HCT116 (cell line): ENCODE data around the gene PI16. TPM values are rescaled to one million over a fixed set of nuclear protein-coding genes. Genes with fewer than 3 reads are reported as not detected.

Experiments used
- ATAC-seq: fragments of 200-7000 bp; cut with Tn5 transposase; 2 replicates; pipeline ENCODE4 v1.9.1; 2020; ENCODE audit warnings: mild to moderate bottlenecking, moderate library complexity
- BruUV-seq: library from RNA; stranded (reverse); fragments of 400-500 nt; replicated peaks from 2 replicates; lab custom pipeline; 2021; lab: Mats Ljungman, UMichigan
- CTCF ChIA-PET: fragments of 300-600 bp; sonication (Branson Sonifier 250); formaldehyde crosslinking; loops from one replicate; lab custom pipeline; 2021; ENCODE audit warnings: antibody characterized with exemption; lab: Charles Lee
- POLR2A ChIA-PET: fragments of 300-600, 350-600 bp; sonication (Branson Sonifier 250); formaldehyde crosslinking; loops from one replicate; lab custom pipeline; 2021; ENCODE audit warnings: antibody characterized with exemption; lab: Charles Lee
- RAD21 ChIA-PET, 2 experiments: fragments of 300-600 bp; sonication (Branson Sonifier 250); formaldehyde crosslinking; loops; one replicate each; lab custom pipeline; 2023; ENCODE audit warnings: low total read pairs in 2 of 2; ENCODE audit not compliant: uncharacterized antibody in 2 of 2, unreplicated experiment in 2 of 2, low non-redundant PET in 1 of 2; lab: Charles Lee
- DNase-seq: peaks from one replicate; pipeline ENCODE4 v3.0.0-alpha.2; 2010; ENCODE audit warnings: low read depth, low spot score
- H2AFZ ChIP-seq: fragments of 200-600 bp; shearing (Covaris generic), sonication (generic); 2 replicates; pipeline ENCODE4 v1.6.1; 2017; ENCODE audit warnings: low read depth, mixed run types, mixed read lengths, antibody characterized with exemption, low read length; ENCODE audit not compliant: poor library complexity, severe bottlenecking
- H3K27ac ChIP-seq: 2 replicates; pipeline ENCODE4 v1.5.1; 2012; ENCODE audit warnings: low read depth, low read length
- H3K27me3 ChIP-seq: fragments of 200-600 bp; sonication (generic); 2 replicates; pipeline ENCODE4 v1.6.1; 2016; ENCODE audit warnings: mixed run types, low read length, mixed read lengths; ENCODE audit not compliant: insufficient read depth
- H3K36me3 ChIP-seq, 2 experiments: fragments of 200-500 bp in 1 of 2; fragments of 200-600 bp in 1 of 2; sonication (Bioruptor generic) in 1 of 2; sonication (generic) in 1 of 2; 2 replicates each; pipeline versions ENCODE4 v1.5.1 to v1.6.1; 2014 to 2016; ENCODE audit warnings: low read length in 2 of 2, inconsistent platforms in 1 of 2, mixed read lengths in 1 of 2, mixed run types in 1 of 2; ENCODE audit not compliant: insufficient read depth in 2 of 2, control insufficient read depth in 1 of 2
- H3K4me1 ChIP-seq, 2 experiments: fragments of 200-600 bp in 1 of 2; sonication (generic) in 1 of 2; 2 replicates each; pipeline versions ENCODE4 v1.5.1 to v1.6.1; 2012 to 2017; ENCODE audit warnings: low read length in 2 of 2, inconsistent platforms in 1 of 2, mild to moderate bottlenecking in 1 of 2, mixed read lengths in 1 of 2, mixed run types in 1 of 2, moderate library complexity in 1 of 2; ENCODE audit not compliant: insufficient read depth in 2 of 2, control insufficient read depth in 1 of 2
- H3K4me2 ChIP-seq: fragments of 200-600 bp; sonication (generic); 2 replicates; pipeline ENCODE4 v1.6.1; 2017; ENCODE audit warnings: mixed run types, low read length, mixed read lengths
- H3K4me3 ChIP-seq, 2 experiments: fragments of 200-600 bp in 1 of 2; sonication (generic) in 1 of 2; replicated peaks in 1 of 2; 2 replicates each; pipeline ENCODE4 v1.5.1; 2011 to 2016; ENCODE audit warnings: low read length in 2 of 2, control low read depth in 1 of 2, low read depth in 1 of 2, mild to moderate bottlenecking in 1 of 2, mixed read lengths in 1 of 2, mixed run types in 1 of 2
- H3K79me2 ChIP-seq: fragments of 200-600 bp; sonication (generic); 2 replicates; pipeline ENCODE4 v1.6.1; 2017; ENCODE audit warnings: mild to moderate bottlenecking, mixed run types, low read length, moderate library complexity, mixed read lengths; ENCODE audit not compliant: insufficient read depth
- H3K9ac ChIP-seq: fragments of 200-600 bp; sonication (generic); 2 replicates; pipeline ENCODE4 v1.6.1; 2016; ENCODE audit warnings: low read length, mixed read lengths
- H3K9me2 ChIP-seq: fragments of 200-600 bp; sonication (generic), shearing (Covaris generic); 2 replicates; pipeline ENCODE4 v1.6.1; 2017; ENCODE audit warnings: mixed run types, mild to moderate bottlenecking, moderate library complexity; ENCODE audit not compliant: insufficient read depth
- H3K9me3 ChIP-seq, 2 experiments: fragments of 200-500 bp in 1 of 2; fragments of 200-600 bp in 1 of 2; sonication (Bioruptor generic) in 1 of 2; sonication (generic) in 1 of 2; 2 replicates each; pipeline ENCODE4 v1.6.1; 2014 to 2017; ENCODE audit warnings: low read length in 2 of 2, mixed read lengths in 2 of 2, inconsistent platforms in 1 of 2, low read depth in 1 of 2, mild to moderate bottlenecking in 1 of 2, mixed run types in 1 of 2, moderate library complexity in 1 of 2; ENCODE audit not compliant: control insufficient read depth in 1 of 2, insufficient read depth in 1 of 2
- H4K20me1 ChIP-seq: fragments of 200-600 bp; sonication (generic), shearing (Covaris generic); 2 replicates; pipeline ENCODE4 v1.6.1; 2017; ENCODE audit warnings: mixed run types, mild to moderate bottlenecking, moderate library complexity; ENCODE audit not compliant: insufficient read depth
- ATF3 ChIP-seq: IDR thresholded peaks from 2 replicates; pipeline ENCODE4 v1.6.1; 2012
- CEBPB ChIP-seq: IDR thresholded peaks from 2 replicates; pipeline ENCODE4 v1.6.1; 2012; ENCODE audit warnings: low read depth
- CTCF ChIP-seq, 3 experiments: fragments of 200-600 bp in 1 of 3; sonication (generic) in 1 of 3; IDR thresholded peaks in 2 of 3; conservative IDR thresholded peaks in 1 of 3; 2 replicates each; pipeline ENCODE4 v1.5.1; 2012 to 2017; ENCODE audit warnings: low read depth in 2 of 3, low read length in 2 of 3, antibody characterized with exemption in 1 of 3, borderline replicate concordance in 1 of 3, control low read depth in 1 of 3, mild to moderate bottlenecking in 1 of 3, mixed read lengths in 1 of 3, mixed run types in 1 of 3, moderate library complexity in 1 of 3; ENCODE audit not compliant: insufficient read depth in 1 of 3
- EZH2phosphoT487 ChIP-seq: fragments of 200-600 bp; IDR thresholded peaks from 2 replicates; pipeline ENCODE4 v1.6.1; 2018; ENCODE audit warnings: antibody characterized with exemption, borderline replicate concordance
- POLR2AphosphoS5 ChIP-seq: IDR thresholded peaks from 2 replicates; pipeline ENCODE4 v1.6.1; 2011; ENCODE audit warnings: mild to moderate bottlenecking, low read depth, low read length, moderate library complexity
- RAD21 ChIP-seq: IDR thresholded peaks from 2 replicates; pipeline ENCODE4 v1.6.1; 2012; ENCODE audit warnings: low read depth, mild to moderate bottlenecking
- REST ChIP-seq: IDR thresholded peaks from 2 replicates; pipeline ENCODE4 v1.6.1; 2012; ENCODE audit warnings: low read depth
- SIN3A ChIP-seq: IDR thresholded peaks from 2 replicates; pipeline ENCODE4 v1.6.1; 2012; ENCODE audit warnings: low read depth
- SP1 ChIP-seq: IDR thresholded peaks from 2 replicates; pipeline ENCODE4 v1.6.1; 2012; ENCODE audit warnings: low read depth
- SRF ChIP-seq: IDR thresholded peaks from 2 replicates; pipeline ENCODE4 v1.6.1; 2012; ENCODE audit warnings: low read depth
- YY1 ChIP-seq: IDR thresholded peaks from 2 replicates; pipeline ENCODE4 v1.6.1; 2011; ENCODE audit warnings: low read length, low read depth, moderate library complexity, mild to moderate bottlenecking; ENCODE audit not compliant: insufficient replicate concordance; ENCODE audit errors: extremely low read depth
- ZBTB33 ChIP-seq: IDR thresholded peaks from 2 replicates; pipeline ENCODE4 v1.6.1; 2011; ENCODE audit warnings: mild to moderate bottlenecking, low read length, moderate library complexity; ENCODE audit not compliant: insufficient replicate concordance; ENCODE audit errors: extremely low read depth
- intact Hi-C: fragments of 100-400 bp; cut with micrococcal nuclease; formaldehyde crosslinking; loops from 2 replicates; pipeline ENCODE4 v1.10.0; 2022
- total RNA-seq: library from RNA; stranded (reverse); gene quantifications from one replicate; pipeline ENCODE4 v1.2.1, GENCODE V29; 2021; ENCODE audit not compliant: unreplicated experiment

The PI16 gene
- total RNA-seq, 1 experiment from 2014 or later: 0.59 TPM

GRCh38 chr6:36969240-36969691, 14.7 kb downstream of the PI16 start:
- CTCF ChIA-PET: no interaction called here
- POLR2A ChIA-PET: no interaction called here
- Histone ChIP-seq H3K9me3 (no peaks in the 10 kb centered on the region), H2AFZ (no peak overlapping the region), H3K27me3 (no peaks in the 10 kb centered on the region), H3K4me3 (no peak overlapping the region), H4K20me1 (no peaks in the 10 kb centered on the region), H3K4me1 (no peaks in the 10 kb centered on the region; a peak in 1 of 4 replicates), H3K36me3 (peaks cover 43 to 61% of the 10 kb centered on the region in 2 experiments), H3K27ac (no peak overlapping the region), H3K9ac (no peak overlapping the region), H3K9me2 (no peaks in the 10 kb centered on the region), H3K4me2 (no peak overlapping the region), H3K79me2 (no peaks in the 10 kb centered on the region; the same call in 1 of the 2 replicates)
- DNase-seq (no peak), ATAC-seq (no peak)
- no TSS peak for BruUV-seq
- RAD21 ChIA-PET: no interaction called here
- intact Hi-C loops: no loop called here
- no peak for TF ChIP-seq SRF
- no peak for TF ChIP-seq RAD21
- no peak for TF ChIP-seq SIN3A
- TF ChIP-seq POLR2AphosphoS5: no peak
- TF ChIP-seq CEBPB: no peak
- no peak for TF ChIP-seq SP1
- no peak for TF ChIP-seq YY1
- TF ChIP-seq EZH2phosphoT487: no peak
- TF ChIP-seq ZBTB33: no peak
- no peak for TF ChIP-seq REST
- TF ChIP-seq CTCF (IDR thresholded peaks at IDR 0.05 in 2 of 3, conservative IDR thresholded peaks at IDR 0.05 in 1 of 3; ENCODE audit: borderline replicate concordance in 1 of 3, insufficient read depth in 1 of 3, low read depth in 2 of 3, low read length in 2 of 3): no peak
- no peak for TF ChIP-seq ATF3
